Measurements from ENCODE around the gene UCHL5.

GRCh38 chr1:192967211-192967877, 91.8 kb downstream of the UCHL5 start:
- TF ChIP-seq CTCF (IDR thresholded peaks at IDR 0.05; ENCODE audit: insufficient read depth, low read length) (no peak), GABPA (IDR thresholded peaks at IDR 0.05; ENCODE audit: low read depth) (no peak)
